H9 (cell line): ENCODE measurements around the gene NFATC1. TPM values are rescaled to one million over a fixed set of nuclear protein-coding genes. Genes with fewer than 3 reads are reported as not detected.

Experiments
- DNase-seq: peaks from one replicate; pipeline ENCODE4 v3.0.0-alpha.2; 2017
- H2AFZ ChIP-seq: one replicate; pipeline ENCODE4 v1.6.1; 2013; ENCODE audit warnings: mild to moderate bottlenecking, low read length, control low read depth, moderate library complexity
- H2AK5ac ChIP-seq: 2 replicates; pipeline ENCODE4 v1.6.1; 2013; ENCODE audit warnings: low read length, control low read depth, mixed read lengths; ENCODE audit not compliant: insufficient read length
- H2BK120ac ChIP-seq: one replicate; pipeline ENCODE4 v1.6.1; 2013; ENCODE audit warnings: low read depth, mild to moderate bottlenecking, low read length, control low read depth, inconsistent platforms; ENCODE audit not compliant: poor library complexity, severe bottlenecking
- H2BK12ac ChIP-seq: 2 replicates; pipeline ENCODE4 v1.6.1; 2013; ENCODE audit warnings: low read length, control low read depth, mixed read lengths, low read depth; ENCODE audit not compliant: insufficient read length
- H2BK15ac ChIP-seq: 2 replicates; pipeline ENCODE4 v1.6.1; 2013; ENCODE audit warnings: low read depth, low read length, control low read depth
- H2BK20ac ChIP-seq: one replicate; pipeline ENCODE4 v1.6.1; 2013; ENCODE audit warnings: low read depth, mild to moderate bottlenecking, low read length, control low read depth, inconsistent platforms; ENCODE audit not compliant: poor library complexity, severe bottlenecking
- H2BK5ac ChIP-seq: 2 replicates; pipeline ENCODE4 v1.6.1; 2013; ENCODE audit warnings: low read length, control low read depth, mixed read lengths; ENCODE audit not compliant: insufficient read length
- H3K14ac ChIP-seq: 2 replicates; pipeline ENCODE4 v1.6.1; 2013; ENCODE audit warnings: low read length, control low read depth; ENCODE audit not compliant: insufficient read depth
- H3K18ac ChIP-seq: 2 replicates; pipeline ENCODE4 v1.6.1; 2013; ENCODE audit warnings: low read depth, mild to moderate bottlenecking, mixed read lengths, low read length, control low read depth; ENCODE audit not compliant: insufficient read length
- H3K23ac ChIP-seq: 2 replicates; pipeline ENCODE4 v1.6.1; 2013; ENCODE audit warnings: low read length, control low read depth, mixed read lengths, low read depth; ENCODE audit not compliant: insufficient read length
- H3K23me2 ChIP-seq: 2 replicates; pipeline ENCODE4 v1.6.1; 2013; ENCODE audit warnings: low read depth, mild to moderate bottlenecking, mixed read lengths, low read length, control low read depth; ENCODE audit not compliant: insufficient read length, poor library complexity, severe bottlenecking
- H3K27ac ChIP-seq: 2 replicates; pipeline ENCODE4 v1.5.1; 2013; ENCODE audit warnings: low read length, control low read depth, mixed read lengths, low read depth; ENCODE audit not compliant: insufficient read length
- H3K27me3 ChIP-seq: 2 replicates; pipeline ENCODE4 v1.6.1; 2013; ENCODE audit warnings: low read length, control low read depth, inconsistent platforms; ENCODE audit not compliant: insufficient read depth
- H3K4ac ChIP-seq: 2 replicates; pipeline ENCODE4 v1.6.1; 2013; ENCODE audit warnings: low read depth, mild to moderate bottlenecking, control low read depth, inconsistent platforms, low read length, moderate library complexity
- H3K4me1 ChIP-seq: 2 replicates; pipeline ENCODE4 v1.6.1; 2013; ENCODE audit warnings: low read length, control low read depth, inconsistent platforms; ENCODE audit not compliant: insufficient read depth
- H3K4me2 ChIP-seq: 2 replicates; pipeline ENCODE4 v1.6.1; 2013; ENCODE audit warnings: low read length, control low read depth, mixed read lengths; ENCODE audit not compliant: insufficient read length, insufficient read depth
- H3K56ac ChIP-seq: 2 replicates; pipeline ENCODE4 v1.6.1; 2013; ENCODE audit warnings: low read depth, mild to moderate bottlenecking, mixed read lengths, low read length, control low read depth; ENCODE audit not compliant: insufficient read length
- H3K79me1 ChIP-seq: 2 replicates; pipeline ENCODE4 v1.6.1; 2013; ENCODE audit warnings: low read depth, mild to moderate bottlenecking, moderate library complexity, low read length, control low read depth, inconsistent platforms; ENCODE audit not compliant: insufficient read depth, poor library complexity, severe bottlenecking
- H3K79me2 ChIP-seq: 2 replicates; pipeline ENCODE4 v1.6.1; 2013; ENCODE audit warnings: low read length, control low read depth, inconsistent platforms; ENCODE audit not compliant: insufficient read depth
- H3K9ac ChIP-seq: 2 replicates; pipeline ENCODE4 v1.6.1; 2013; ENCODE audit warnings: low read length, control low read depth, mixed read lengths; ENCODE audit not compliant: insufficient read length; ENCODE audit errors: extremely low read depth
- H3K9me3 ChIP-seq: one replicate; pipeline ENCODE4 v1.6.1; 2013; ENCODE audit warnings: low read depth, low read length, inconsistent platforms; ENCODE audit not compliant: control insufficient read depth
- H3T11ph ChIP-seq: one replicate; pipeline ENCODE4 v1.6.1; 2013; ENCODE audit warnings: mild to moderate bottlenecking, low read length, control low read depth, inconsistent platforms
- H4K20me1 ChIP-seq: one replicate; pipeline ENCODE4 v1.6.1; 2013; ENCODE audit not compliant: control insufficient read depth, insufficient read length, insufficient read depth
- H4K5ac ChIP-seq: 2 replicates; pipeline ENCODE4 v1.6.1; 2013; ENCODE audit warnings: low read depth, mild to moderate bottlenecking, mixed read lengths, low read length, control low read depth; ENCODE audit not compliant: insufficient read length
- H4K8ac ChIP-seq: replicated peaks from 2 replicates; pipeline ENCODE4 v1.6.1; 2013; ENCODE audit warnings: low read length, control low read depth, mixed read lengths, low read depth; ENCODE audit not compliant: insufficient read length
- H4K91ac ChIP-seq: 2 replicates; pipeline ENCODE4 v1.6.1; 2013; ENCODE audit warnings: low read depth, mild to moderate bottlenecking, moderate library complexity, mixed read lengths, low read length, control low read depth; ENCODE audit not compliant: insufficient read length
- H3K27ac Mint-ChIP-seq, 3 experiments: 2 replicates in 2 of 3; 3 replicates in 1 of 3; pipeline ENCODE4 v1.8.0; 2020 to 2021; ENCODE audit warnings: mixed read lengths in 3 of 3, mild to moderate bottlenecking in 1 of 3, moderate library complexity in 1 of 3
- H3K27me3 Mint-ChIP-seq: 2 replicates; pipeline ENCODE4 v1.8.0; 2021; ENCODE audit warnings: low read depth, mild to moderate bottlenecking, moderate library complexity, mixed read lengths
- H3K36me3 Mint-ChIP-seq, 3 experiments: 2 replicates in 2 of 3; 3 replicates in 1 of 3; pipeline ENCODE4 v1.8.0; 2020 to 2021; ENCODE audit warnings: low read depth in 3 of 3, mixed read lengths in 3 of 3; ENCODE audit not compliant: insufficient read depth in 1 of 3
- H3K4me1 Mint-ChIP-seq, 2 experiments: 2 replicates each; pipeline ENCODE4 v1.8.0; 2020; ENCODE audit warnings: mixed read lengths in 2 of 2
- H3K4me3 Mint-ChIP-seq, 2 experiments: 2 replicates in 1 of 2; 3 replicates in 1 of 2; pipeline ENCODE4 v1.8.0; 2020 to 2021; ENCODE audit warnings: mild to moderate bottlenecking in 2 of 2, mixed read lengths in 2 of 2, moderate library complexity in 1 of 2
- H3K9me3 Mint-ChIP-seq, 2 experiments: 2 replicates in 1 of 2; 3 replicates in 1 of 2; pipeline ENCODE4 v1.8.0; 2020; ENCODE audit warnings: mild to moderate bottlenecking in 2 of 2, mixed read lengths in 2 of 2, moderate library complexity in 1 of 2
- WGBS: extraction: QIAGEN DNeasy Blood & Tissue Kit; methylation state at CpG from one replicate; pipeline ENCODE4 v1.1.7; 2013; ENCODE audit warnings: missing lambda C conversion rate, low lambda C conversion rate, mixed read lengths; ENCODE audit not compliant: insufficient read length; ENCODE audit errors: extremely low coverage; 5-methylcytosine and 5-hydroxymethylcytosine counted together
- total RNA-seq: library from RNA; stranded (reverse); gene quantifications from 2 replicates; pipeline ENCODE4 v1.2.1, GENCODE V29; 2021
- TF ChIP-seq, protein P1 (sequence below): fragments of 200-600 bp; sonication (generic); conservative IDR thresholded peaks from 3 replicates; pipeline ENCODE4 v1.8.0; 2021; ENCODE audit warnings: antibody characterized with exemption, mild to moderate bottlenecking

The NFATC1 gene
- total RNA-seq, 1 experiment from 2014 or later: 5.5 TPM

DNA sequence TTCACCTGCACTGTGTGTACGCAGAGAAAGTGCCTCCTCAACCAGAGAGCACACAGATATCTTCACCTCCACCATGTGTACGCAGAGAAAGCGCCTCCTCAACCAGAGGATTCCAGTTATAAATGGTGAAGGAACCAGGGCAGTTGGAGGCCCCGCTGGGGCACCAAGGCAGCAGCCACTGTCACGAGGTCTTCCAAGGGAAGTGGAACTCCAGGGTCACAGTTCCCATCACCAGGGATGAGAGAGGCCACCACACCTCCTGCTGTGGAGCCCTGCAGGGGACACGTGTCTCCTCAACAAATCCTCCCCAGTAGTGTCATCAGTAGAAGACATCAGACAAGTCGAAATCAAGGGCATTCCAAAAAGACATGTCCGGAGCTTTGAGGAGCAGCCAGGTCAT, 28.2 kb upstream of the NFATC1 start:
- Histone ChIP-seq H2BK120ac (no peak overlapping the region), H2AK5ac (no peak overlapping the region), H4K8ac (no peak overlapping the region), H3K9me3 (no peaks in the 10 kb centered on the region), H3K4me2 (no peak overlapping the region), H3K23me2 (no peaks in the 10 kb centered on the region), H3K4ac (no peak overlapping the region), H3K56ac (no peak overlapping the region), H4K20me1 (no peaks in the 10 kb centered on the region), H3K27me3 (no peaks in the 10 kb centered on the region), H2BK5ac (no peak overlapping the region), H3K9ac (no peak overlapping the region), H2BK12ac (no peak overlapping the region), H2AFZ (no peak overlapping the region), H3K79me1 (no peaks in the 10 kb centered on the region), H2BK15ac (no peak overlapping the region), H3K4me1 (no peaks in the 10 kb centered on the region), H4K5ac (no peak overlapping the region), H3K14ac (no peak overlapping the region), H3K27ac (no peak overlapping the region), H4K91ac (no peak overlapping the region), H3K79me2 (no peaks in the 10 kb centered on the region), H3K23ac (no peak overlapping the region), H2BK20ac (no peak overlapping the region), H3K18ac (no peak overlapping the region), H3T11ph (no peak overlapping the region)
- no peaks in the 10 kb centered on the region for H3K27me3 Mint-ChIP-seq
- no peak overlapping the region for H3K27ac Mint-ChIP-seq
- H3K4me3 Mint-ChIP-seq: no peak overlapping the region
- no CpG with 5 or more reads among the region's 8 CpGs for WGBS
- TF ChIP-seq, protein P1, sequence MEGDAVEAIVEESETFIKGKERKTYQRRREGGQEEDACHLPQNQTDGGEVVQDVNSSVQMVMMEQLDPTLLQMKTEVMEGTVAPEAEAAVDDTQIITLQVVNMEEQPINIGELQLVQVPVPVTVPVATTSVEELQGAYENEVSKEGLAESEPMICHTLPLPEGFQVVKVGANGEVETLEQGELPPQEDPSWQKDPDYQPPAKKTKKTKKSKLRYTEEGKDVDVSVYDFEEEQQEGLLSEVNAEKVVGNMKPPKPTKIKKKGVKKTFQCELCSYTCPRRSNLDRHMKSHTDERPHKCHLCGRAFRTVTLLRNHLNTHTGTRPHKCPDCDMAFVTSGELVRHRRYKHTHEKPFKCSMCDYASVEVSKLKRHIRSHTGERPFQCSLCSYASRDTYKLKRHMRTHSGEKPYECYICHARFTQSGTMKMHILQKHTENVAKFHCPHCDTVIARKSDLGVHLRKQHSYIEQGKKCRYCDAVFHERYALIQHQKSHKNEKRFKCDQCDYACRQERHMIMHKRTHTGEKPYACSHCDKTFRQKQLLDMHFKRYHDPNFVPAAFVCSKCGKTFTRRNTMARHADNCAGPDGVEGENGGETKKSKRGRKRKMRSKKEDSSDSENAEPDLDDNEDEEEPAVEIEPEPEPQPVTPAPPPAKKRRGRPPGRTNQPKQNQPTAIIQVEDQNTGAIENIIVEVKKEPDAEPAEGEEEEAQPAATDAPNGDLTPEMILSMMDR: no peak
- H3K36me3 Mint-ChIP-seq: peaks cover 9 to 17% (median 16%) of the 10 kb centered on the region in 3 experiments
- H3K4me1 Mint-ChIP-seq: no peaks in the 10 kb centered on the region
- H3K9me3 Mint-ChIP-seq: peaks cover 0 to 3% of the 10 kb centered on the region in 2 experiments; a peak in 2 of 5 replicates
- DNase-seq: no peak
